SK-N-SH treated with all-trans-retinoic acid at 6 μM for 48 hours (cell line): Measurements from ENCODE around the gene HRCT1.

Experiments used
- SNAI2 ChIP-seq: fragments of 250-450 bp; sonication (Bioruptor Pico); IDR thresholded peaks from 2 replicates; pipeline ENCODE4 v1.5.0; 2020; ENCODE audit warnings: mild to moderate bottlenecking, moderate library complexity
- ZFP30 ChIP-seq: fragments of 450-650 bp; formaldehyde crosslinking; IDR thresholded peaks from 2 replicates; pipeline ENCODE4 v1.5.0; 2022; ENCODE audit warnings: mild to moderate bottlenecking, moderate library complexity

DNA sequence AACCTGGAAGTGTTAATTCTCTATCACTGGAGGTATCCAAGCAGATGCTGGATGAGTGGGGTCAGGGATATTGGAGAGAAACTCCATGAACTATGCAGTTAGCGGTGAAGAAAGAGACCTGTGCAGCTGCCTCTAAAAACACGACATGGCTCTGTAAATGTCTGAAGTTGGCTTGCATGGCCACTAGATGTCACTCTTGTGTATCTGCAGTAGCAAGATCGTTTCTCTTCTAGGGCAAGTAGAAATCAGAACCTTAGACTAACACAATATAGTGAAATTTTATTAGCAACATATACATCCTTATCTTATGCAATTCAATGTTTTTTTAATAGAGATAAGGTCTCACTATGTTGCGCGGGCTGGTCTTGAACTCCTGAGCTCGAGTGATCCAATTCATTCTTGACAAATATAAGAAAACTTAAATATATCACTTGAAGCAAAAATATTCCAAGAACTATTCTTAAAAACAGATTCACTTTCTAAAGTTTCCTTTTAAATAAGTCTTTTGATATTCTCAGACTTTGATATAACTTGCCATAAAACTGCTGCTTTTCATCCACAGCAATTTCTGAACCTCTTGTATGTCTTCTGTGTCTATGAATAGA, 49.0 kb downstream of the HRCT1 start:
- TF ChIP-seq ZFP30 (CRISPR knock-in tag) (no peak), SNAI2 (CRISPR knock-in tag) (no peak)
